Pancreas (tissue), 10 donors: Measurements from ENCODE around the gene RRP8. TPM values are rescaled to one million over a fixed set of nuclear protein-coding genes. Genes with fewer than 3 reads are reported as not detected.

Experiments
- ATAC-seq, 4 donors: fragments of 200-7000 bp; cut with Tn5 transposase; one replicate each; pipeline versions ENCODE4 v1.8.0 to v1.9.1; 2020; ENCODE audit warnings: mild to moderate bottlenecking in 4 of 4, moderate library complexity in 4 of 4
- DNase-seq, 6 donors: peaks; one replicate each; pipeline ENCODE4 v3.0.0-alpha.2; 2020
- FAIRE-seq: peaks from 2 replicates; lab custom pipeline; 2012; peaks lifted over from hg19 to GRCh38; lab: Jason Lieb, UNC
- H3K27ac ChIP-seq, 4 donors: fragments of 200-600 bp; sonication (generic); 1 replicate in 3 of 4; 2 replicates in 1 of 4; pipeline versions ENCODE4 v1.5.0 to v1.8.0; 2020
- H3K27me3 ChIP-seq, 4 donors: fragments of 200-600 bp; one replicate each; pipeline ENCODE4 v1.8.0; 2021
- H3K36me3 ChIP-seq, 3 donors: fragments of 200-600 bp; sonication (generic) in 1 of 3; one replicate each; pipeline versions ENCODE4 v1.5.0 to v1.8.0; 2020 to 2021
- H3K4me1 ChIP-seq, 3 donors: fragments of 200-600 bp; one replicate each; pipeline ENCODE4 v1.8.0; 2021
- H3K4me3 ChIP-seq, 4 donors: fragments of 200-600 bp; sonication (generic) in 2 of 4; one replicate each; pipeline versions ENCODE4 v1.5.0 to v1.8.0; 2020 to 2021
- H3K9me3 ChIP-seq, 4 donors: fragments of 200-600 bp; one replicate each; pipeline ENCODE4 v1.8.0; 2021
- CTCF ChIP-seq, 4 donors: fragments of 200-600 bp; sonication (generic) in 3 of 4; IDR thresholded peaks; one replicate each; pipeline versions ENCODE4 v1.5.0 to v1.8.0; 2021; ENCODE audit warnings: antibody characterized with exemption in 4 of 4
- WGBS, 2 donors: extraction: QIAGEN DNeasy Blood & Tissue Kit; methylation state at CpG; one replicate each; pipeline ENCODE4 v1.1.7; 2013; 5-methylcytosine and 5-hydroxymethylcytosine counted together
- intact Hi-C, 3 donors: fragments of 100-400 bp; cut with DNase I; formaldehyde crosslinking; loops; one replicate each; pipeline versions ENCODE4 v1.11.1 to v1.14.2; 2022
- polyA plus RNA-seq, 2 donors: library from polyadenylated mRNA; stranded (reverse); fragments of 200-250 nt; gene quantifications; one replicate each; pipeline ENCODE4 v1.2.3, GENCODE V29; 2013
- total RNA-seq, 6 donors: library from RNA; stranded (reverse); fragmentation: NEBNext Ultra II Directional in 4 of 6; extraction: Animal tissue kit (Norgen Biotek cat#: 25700) in 4 of 6; gene quantifications; one replicate each; pipeline versions ENCODE4 v1.2.1 to v1.2.4, GENCODE V29; 2021 to 2023
- donor health status: healthy with polysubstance abuse.
- donor health status: DM: no; HTN: no; CAD: no; lungs with moderate emphysema.
- donor health status: DM: no; HTN: no; CAD: no.
- donor health status: control.
- donor health status: control.
- donor health status: Bipolar disorder and iron deficiency.
- donor health status: DM: yes; HTN: yes; CAD: no.
- donor health status: DM: no; HTN: no; CAD: no.
- donor health status: DM: no; HTN: no; CAD: no.
- donor health status: DM: yes; HTN: yes; CAD: no.

Gene RRP8
- total and polyA plus RNA-seq, 8 donors, result 6.3 to 25.0 (median 10.2) TPM

- Histone ChIP-seq H3K36me3 (no peaks in the 10 kb centered on the region), H3K9me3 (no peaks in the 10 kb centered on the region), H3K4me1 (peaks cover 0 to 4% (median 0%) of the 10 kb centered on the region in 3 donors), H3K27me3 (no peaks in the 10 kb centered on the region), H3K4me3 (no peak overlapping the region), H3K27ac (no peak overlapping the region)
- no peak for FAIRE-seq
- no peak for TF ChIP-seq CTCF (IDR thresholded peaks at IDR 0.05)
- no peak for ATAC-seq
- WGBS, 2 donors, result 93 to 100% methylated on average over 1 of the region's 1 CpG
- intact Hi-C loops, result no loop called here
- DNase-seq, result no peak
Observed at GRCh38 chr11:6559369-6559768, 44.0 kb downstream of the RRP8 start.

- DNase-seq (no peak), ATAC-seq (no peak), FAIRE-seq (no peak)
- no peak overlapping the region for H3K27ac ChIP-seq
- peaks cover 0 to 7% (median 0%) of the 10 kb centered on the region in 3 donors for H3K4me1 ChIP-seq
- H3K4me3 ChIP-seq, result no peak overlapping the region
- no peaks in the 10 kb centered on the region for H3K9me3 ChIP-seq
- 93 to 97% methylated on average over 14 of the region's 14 CpGs for WGBS, 2 donors
- no peaks in the 10 kb centered on the region for H3K27me3 ChIP-seq
- intact Hi-C loops, result no loop called here
- H3K36me3 ChIP-seq, result no peaks in the 10 kb centered on the region
- TF ChIP-seq CTCF (IDR thresholded peaks at IDR 0.05), result no peak
Observed at GRCh38 chr11:6557761-6558674, 45.4 kb downstream of the RRP8 start.

GRCh38 chr11:6557063-6557462 is 46.4 kb downstream of the RRP8 start:
- TF ChIP-seq CTCF (IDR thresholded peaks at IDR 0.05), result no peak
- FAIRE-seq (no peak), ATAC-seq (no peak), DNase-seq (no peak)
- H3K4me3 ChIP-seq, result no peak overlapping the region
- H3K4me1 ChIP-seq, result peaks cover 0 to 10% (median 0%) of the 10 kb centered on the region in 3 donors
- WGBS, 2 donors, result 92 to 97% methylated on average over 11 of the region's 11 CpGs
- peak overlapping the region in 2 of 4 donors; percentile 44 to 64 for H3K27ac ChIP-seq
- no peaks in the 10 kb centered on the region for H3K36me3 ChIP-seq
- H3K27me3 ChIP-seq, result no peaks in the 10 kb centered on the region
- H3K9me3 ChIP-seq, result no peaks in the 10 kb centered on the region
- intact Hi-C loops, result no loop called here

- TF ChIP-seq CTCF (IDR thresholded peaks at IDR 0.05), result no peak
- Histone ChIP-seq H3K27me3 (no peaks in the 10 kb centered on the region), H3K9me3 (no peaks in the 10 kb centered on the region), H3K4me3 (no peak overlapping the region), H3K4me1 (peaks cover 0 to 10% (median 0%) of the 10 kb centered on the region in 3 donors), H3K36me3 (no peaks in the 10 kb centered on the region), H3K27ac (peak overlapping the region in 2 of 4 donors; percentile 44 to 64)
- no peak for FAIRE-seq
- intact Hi-C loops, result no loop called here
- no peak for DNase-seq
- ATAC-seq, result peak in 3 of 4 donors; percentile 51 to 76 (median 65)
- WGBS, 2 donors, result 49 to 53% methylated on average over 11 of the region's 11 CpGs
Observed at GRCh38 chr11:6556139-6556949, 47.1 kb downstream of the RRP8 start.
